ENCODE measurements around the gene TMEM60. TPM values are rescaled to one million over a fixed set of nuclear protein-coding genes. Genes with fewer than 3 reads are reported as not detected.

Gene TMEM60
- polyA plus RNA-seq, 1 donor from 2014 or later = 40.7 TPM

DNA sequence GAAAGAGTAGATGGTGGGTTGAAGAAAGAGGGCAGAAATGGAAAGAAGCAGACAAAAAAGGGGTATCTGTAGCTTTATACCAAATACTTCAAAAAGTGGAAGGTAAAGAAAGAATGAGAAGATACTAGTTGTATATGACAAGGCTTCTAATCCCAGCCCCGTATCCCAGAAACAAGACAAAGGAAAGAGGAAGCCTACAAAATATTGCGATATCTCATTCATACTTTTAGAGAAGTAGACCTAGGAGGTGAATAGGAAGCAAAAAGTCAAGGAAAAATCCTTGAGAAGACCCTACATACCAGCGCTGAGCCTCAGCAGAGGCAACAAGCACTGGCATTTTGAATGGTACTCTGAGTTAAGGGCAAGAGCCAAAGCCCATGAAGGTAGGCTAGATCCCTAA is 26.9 kb upstream of the TMEM60 start:
- Mint-ChIP-seq H3K4me1 (peaks cover 44 to 57% (median 44%) of the 10 kb centered on the region in 3 donors), H3K27me3 (no peaks in the 10 kb centered on the region), H3K27ac (peak overlapping the region; percentile 57 to 96 (median 59)), H3K4me3 (peak overlapping the region in 2 of 4 donors; percentile 43 to 67), H3K36me3 (peaks cover 9% of the 10 kb centered on the region), H3K9me3 (peaks cover 7 to 18% (median 8%) of the 10 kb centered on the region in 3 donors)

GRCh38 chr7:77824636-77825035 is 26.4 kb upstream of the TMEM60 start:
- H3K4me3 Mint-ChIP-seq = peak overlapping the region in 2 of 4 donors; percentile 67 to 89
- H3K27me3 Mint-ChIP-seq = no peaks in the 10 kb centered on the region
- H3K9me3 Mint-ChIP-seq = peaks cover 8 to 18% (median 10%) of the 10 kb centered on the region in 3 donors
- H3K4me1 Mint-ChIP-seq = peaks cover 40 to 53% (median 43%) of the 10 kb centered on the region in 3 donors
- H3K27ac Mint-ChIP-seq = peak overlapping the region; percentile 90 to 96 (median 91)
- peaks cover 11% of the 10 kb centered on the region for H3K36me3 Mint-ChIP-seq

DNA sequence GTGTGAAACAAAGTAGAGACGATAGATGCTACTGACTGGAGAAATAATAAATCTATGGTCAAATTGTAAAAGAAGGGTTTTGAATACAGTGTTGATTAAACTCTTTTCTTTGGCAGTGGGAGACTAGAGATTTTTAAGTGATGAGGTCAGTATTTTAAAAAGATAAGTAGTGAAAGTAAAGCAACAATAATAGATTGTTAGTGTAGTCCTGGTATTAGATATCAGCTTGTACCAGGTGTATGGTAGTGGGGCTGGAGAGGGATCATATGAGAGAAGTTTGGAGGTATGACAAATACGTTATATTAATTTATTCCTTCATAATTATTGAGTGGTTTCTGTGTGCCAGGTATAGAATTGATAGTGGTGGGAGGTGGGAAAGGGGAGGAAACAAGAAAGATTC is 25.6 kb upstream of the TMEM60 start:
- Mint-ChIP-seq H3K27ac (peak overlapping the region; percentile 90 to 96 (median 91)), H3K9me3 (peaks cover 8 to 25% (median 17%) of the 10 kb centered on the region in 3 donors), H3K36me3 (peaks cover 15% of the 10 kb centered on the region)

DNA sequence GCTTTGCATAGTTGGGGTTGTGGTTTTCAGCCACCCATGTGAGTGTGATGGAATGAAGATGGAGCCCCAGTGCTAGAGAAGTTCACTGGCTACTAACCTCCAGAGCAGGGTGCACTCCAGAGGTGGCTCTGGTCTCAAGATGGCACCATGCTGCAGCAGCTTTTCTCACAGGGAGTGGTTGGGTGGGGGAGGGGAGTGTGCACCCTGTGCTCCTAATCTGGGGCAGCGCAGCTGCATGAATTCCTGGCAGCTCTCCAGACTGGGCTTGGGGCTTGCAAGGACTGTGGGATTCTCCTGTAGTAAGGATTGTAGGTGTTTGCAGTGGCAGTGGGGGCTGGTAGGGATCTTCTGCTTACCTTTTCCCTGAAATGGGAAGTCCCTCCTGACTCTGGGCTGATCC is 24.0 kb upstream of the TMEM60 start:
- Mint-ChIP-seq H3K36me3 (peaks cover 18% of the 10 kb centered on the region), H3K27me3 (no peaks in the 10 kb centered on the region), H3K4me1 (peaks cover 36 to 57% (median 37%) of the 10 kb centered on the region in 3 donors), H3K9me3 (peaks cover 13 to 34% (median 24%) of the 10 kb centered on the region in 3 donors), H3K4me3 (peak overlapping the region in 1 of 4 donors; percentile 74), H3K27ac (peak overlapping the region in 1 of 3 donors; percentile 71)

More for the DNA sequence above, 25.6 kb upstream of the TMEM60 start:
- peaks cover 41 to 55% (median 42%) of the 10 kb centered on the region in 3 donors for H3K4me1 Mint-ChIP-seq
- no peaks in the 10 kb centered on the region for H3K27me3 Mint-ChIP-seq
- peak overlapping the region; percentile 67 to 91 (median 89) for H3K4me3 Mint-ChIP-seq

- Mint-ChIP-seq H3K9me3 (peaks cover 13 to 36% (median 24%) of the 10 kb centered on the region in 3 donors), H3K4me3 (peak overlapping the region in 2 of 4 donors; percentile 50 to 77), H3K27ac (peak overlapping the region in 2 of 3 donors; percentile 71 to 76), H3K27me3 (no peaks in the 10 kb centered on the region), H3K4me1 (peaks cover 30 to 57% (median 34%) of the 10 kb centered on the region in 3 donors), H3K36me3 (peaks cover 24% of the 10 kb centered on the region)
These were observed 22.7 kb upstream of the TMEM60 start for GRCh38 chr7:77820967-77821366.

DNA sequence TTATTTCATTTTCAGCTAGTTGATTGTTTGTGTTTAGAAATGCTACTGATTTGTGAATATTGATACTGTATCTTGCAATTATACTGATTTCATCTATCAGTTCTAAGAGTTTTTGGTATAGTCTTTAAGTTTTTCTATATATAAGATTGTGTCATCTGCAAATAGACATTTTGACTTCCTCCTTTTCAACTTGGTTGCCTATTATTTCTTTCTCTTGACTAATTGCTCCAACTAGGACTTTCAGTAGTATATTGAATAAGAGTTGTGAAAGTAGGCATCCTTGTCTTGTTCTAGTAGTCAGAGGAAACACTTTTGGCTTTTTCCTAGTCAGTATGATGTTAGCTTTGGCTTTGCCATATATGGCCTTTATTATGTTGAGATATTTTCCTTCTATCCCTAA is 20.8 kb upstream of the TMEM60 start:
- H3K4me3 Mint-ChIP-seq = peak overlapping the region in 2 of 4 donors; percentile 12 to 14
- no peak overlapping the region for H3K27ac Mint-ChIP-seq
- H3K27me3 Mint-ChIP-seq = no peaks in the 10 kb centered on the region
- H3K9me3 Mint-ChIP-seq = peaks cover 13 to 30% (median 20%) of the 10 kb centered on the region in 3 donors
- peaks cover 24% of the 10 kb centered on the region for H3K36me3 Mint-ChIP-seq
- H3K4me1 Mint-ChIP-seq = peaks cover 24 to 52% (median 36%) of the 10 kb centered on the region in 3 donors

DNA sequence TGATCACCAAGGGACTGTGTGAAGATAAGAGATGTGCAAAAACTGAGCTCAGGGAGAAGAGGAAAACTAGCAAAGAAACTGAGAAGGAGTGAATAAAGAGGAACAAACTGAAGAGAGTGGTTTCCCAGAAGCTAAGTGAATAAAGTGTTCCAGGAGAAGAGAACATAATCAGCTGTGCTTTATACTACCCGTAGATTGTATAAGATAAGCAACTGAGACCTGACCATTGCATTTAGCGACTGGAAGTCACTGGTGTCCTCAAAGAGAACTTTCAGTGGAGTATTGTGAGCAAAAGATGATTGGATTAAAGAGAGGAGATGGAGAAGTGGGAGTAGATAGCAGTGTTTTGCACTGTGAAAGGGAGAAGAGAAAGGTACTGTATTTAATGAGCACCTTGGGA is 14.9 kb upstream of the TMEM60 start:
- H3K36me3 Mint-ChIP-seq = peaks cover 11% of the 10 kb centered on the region
- peaks cover 31 to 57% (median 38%) of the 10 kb centered on the region in 3 donors for H3K4me1 Mint-ChIP-seq
- H3K27ac Mint-ChIP-seq = peak overlapping the region in 2 of 3 donors; percentile 5 to 84
- peak overlapping the region in 2 of 4 donors; percentile 23 to 42 for H3K4me3 Mint-ChIP-seq
- H3K9me3 Mint-ChIP-seq = peaks cover 2 to 16% (median 3%) of the 10 kb centered on the region in 3 donors
- H3K27me3 Mint-ChIP-seq = no peaks in the 10 kb centered on the region

DNA sequence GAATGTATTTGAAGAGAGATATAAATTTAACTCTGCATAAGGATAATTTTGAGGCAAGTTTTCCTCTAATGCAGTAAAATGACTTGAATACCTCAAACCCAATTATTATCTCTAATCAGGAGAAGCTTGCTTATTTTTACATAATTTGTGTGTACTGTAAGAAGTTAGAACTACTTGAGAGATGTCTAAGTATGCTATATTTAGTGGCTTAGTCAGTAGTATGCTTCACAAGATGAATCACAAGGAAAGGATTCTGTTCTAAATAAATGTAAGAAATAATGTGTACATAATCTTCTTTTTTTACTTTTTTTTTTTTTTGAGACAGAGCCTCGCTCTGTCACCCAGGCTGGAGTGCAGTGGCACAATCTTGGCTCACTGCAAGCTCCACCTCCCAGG is 14.1 kb upstream of the TMEM60 start:
- Mint-ChIP-seq H3K4me3 (peak overlapping the region in 1 of 4 donors; percentile 30), H3K27me3 (no peaks in the 10 kb centered on the region), H3K4me1 (peaks cover 32 to 59% (median 38%) of the 10 kb centered on the region in 3 donors), H3K9me3 (peaks cover under 1 to 22% (median 3%) of the 10 kb centered on the region in 3 donors), H3K36me3 (peaks cover 13% of the 10 kb centered on the region), H3K27ac (peak overlapping the region in 2 of 3 donors; percentile 17 to 78)

- peaks cover 0 to 21% (median 3%) of the 10 kb centered on the region in 3 donors for H3K9me3 Mint-ChIP-seq
- H3K27ac Mint-ChIP-seq = peak overlapping the region in 1 of 3 donors; percentile 78
- H3K4me3 Mint-ChIP-seq = peak overlapping the region in 2 of 4 donors; percentile 30 to 39
- no peaks in the 10 kb centered on the region for H3K27me3 Mint-ChIP-seq
- peaks cover 32 to 54% (median 35%) of the 10 kb centered on the region in 3 donors for H3K4me1 Mint-ChIP-seq
- peaks cover 11% of the 10 kb centered on the region for H3K36me3 Mint-ChIP-seq
These were observed 13.5 kb upstream of the TMEM60 start for GRCh38 chr7:77811516-77812289.

- Mint-ChIP-seq H3K4me1 (peaks cover 38 to 56% (median 40%) of the 10 kb centered on the region in 3 donors), H3K27ac (no peak overlapping the region), H3K36me3 (peaks cover 15% of the 10 kb centered on the region), H3K4me3 (peak overlapping the region in 2 of 4 donors; percentile 48 to 68), H3K27me3 (no peaks in the 10 kb centered on the region), H3K9me3 (peaks cover 2 to 18% (median 5%) of the 10 kb centered on the region in 3 donors)
These were observed 10.3 kb upstream of the TMEM60 start for GRCh38 chr7:77808517-77808916.

GRCh38 chr7:77806425-77806824 is 8.2 kb upstream of the TMEM60 start:
- Mint-ChIP-seq H3K4me1 (peaks cover 41 to 58% (median 45%) of the 10 kb centered on the region in 3 donors), H3K4me3 (peak overlapping the region in 1 of 4 donors; percentile 79), H3K27ac (no peak overlapping the region)

DNA sequence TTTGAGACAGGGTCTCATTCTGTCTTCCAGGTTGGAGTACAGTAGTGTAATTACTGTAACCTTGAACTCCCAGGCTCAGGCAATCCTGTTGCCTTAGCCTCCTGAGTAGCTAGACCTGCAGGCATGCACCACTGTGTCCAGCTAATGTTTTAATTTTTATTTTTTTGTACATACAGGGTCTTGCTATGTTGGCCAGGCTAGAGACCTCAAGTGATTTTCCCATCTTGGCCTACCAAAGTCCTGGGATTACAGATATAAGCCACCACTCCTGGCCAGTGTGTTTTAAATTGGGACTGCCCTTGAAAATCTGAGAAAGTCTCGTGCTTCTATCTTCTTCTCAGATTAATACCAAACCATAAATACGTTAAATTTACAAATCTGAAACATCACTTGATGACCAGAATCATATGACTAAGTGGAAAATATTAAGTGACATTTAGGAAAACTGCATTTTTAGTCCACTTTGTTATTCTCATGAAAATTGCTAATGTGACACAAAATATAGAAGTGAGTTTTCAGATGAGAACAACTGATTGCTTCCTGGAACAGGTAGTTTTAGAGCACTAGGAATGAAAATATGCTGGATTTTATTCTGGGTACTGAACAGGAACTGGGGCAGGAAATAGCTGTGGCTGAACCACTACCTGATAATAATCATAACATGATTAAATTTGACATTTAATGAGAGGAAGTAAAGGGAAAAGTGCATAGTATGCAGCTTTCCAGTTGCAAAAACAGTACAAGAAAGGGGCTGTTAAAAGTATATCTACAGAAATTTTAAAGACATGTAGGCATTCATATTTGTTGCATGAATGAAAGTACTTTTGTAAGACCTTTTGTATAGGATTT is 4.5 kb upstream of the TMEM60 start:
- Mint-ChIP-seq H3K4me1 (peaks cover 44 to 61% (median 59%) of the 10 kb centered on the region in 3 donors), H3K4me3 (peak overlapping the region; percentile 24 to 83 (median 53)), H3K9me3 (peaks cover 2 to 9% (median 5%) of the 10 kb centered on the region in 3 donors), H3K27ac (peak overlapping the region; percentile 21 to 87 (median 57)), H3K36me3 (peaks cover 8% of the 10 kb centered on the region), H3K27me3 (no peaks in the 10 kb centered on the region)

More at GRCh38 chr7:77806425-77806824, 8.2 kb upstream of the TMEM60 start:
- Mint-ChIP-seq H3K36me3 (peaks cover 15% of the 10 kb centered on the region), H3K9me3 (peaks cover 2 to 18% (median 5%) of the 10 kb centered on the region in 3 donors), H3K27me3 (no peaks in the 10 kb centered on the region)

- Mint-ChIP-seq H3K36me3 (peaks cover 2% of the 10 kb centered on the region), H3K27ac (peak overlapping the region in 2 of 3 donors; percentile 86 to 90), H3K9me3 (no peaks in the 10 kb centered on the region), H3K27me3 (no peaks in the 10 kb centered on the region), H3K4me1 (peaks cover 59 to 75% (median 60%) of the 10 kb centered on the region in 3 donors), H3K4me3 (peak overlapping the region; percentile 96 to 99 (median 97))
These were observed 2.5 kb upstream of the TMEM60 start for GRCh38 chr7:77800730-77801129.

- Mint-ChIP-seq H3K27ac (peak overlapping the region; percentile 86 to 93 (median 90)), H3K27me3 (no peaks in the 10 kb centered on the region), H3K9me3 (no peaks in the 10 kb centered on the region), H3K4me1 (peaks cover 54 to 73% (median 58%) of the 10 kb centered on the region in 3 donors), H3K4me3 (peak overlapping the region; percentile 96 to 99 (median 97)), H3K36me3 (no peaks in the 10 kb centered on the region)
These were observed 1.9 kb upstream of the TMEM60 start for GRCh38 chr7:77800158-77800557.

All from IgD-negative memory B cell (primary cell).